Peyer's patch (tissue), 4 donors: ENCODE measurements around the gene MBIP.

Source experiments
- POLR2A ChIP-seq, 2 donors: fragments of 450-650 bp; IDR thresholded peaks; one replicate each; pipeline ENCODE4 v1.5.1; 2017; ENCODE audit warnings: antibody characterized with exemption in 2 of 2, mild to moderate bottlenecking in 2 of 2, moderate library complexity in 2 of 2
- TF ChIP-seq, protein P1 (sequence below), 6 experiments: fragments of 450-650 bp in 4 of 6; fragments of 200-600 bp in 2 of 6; sonication (generic) in 1 of 6; IDR thresholded peaks; one replicate each; pipeline ENCODE4 v1.5.1; 2017 to 2019; ENCODE audit warnings: antibody characterized with exemption in 6 of 6, mild to moderate bottlenecking in 3 of 6, moderate library complexity in 1 of 6

DNA sequence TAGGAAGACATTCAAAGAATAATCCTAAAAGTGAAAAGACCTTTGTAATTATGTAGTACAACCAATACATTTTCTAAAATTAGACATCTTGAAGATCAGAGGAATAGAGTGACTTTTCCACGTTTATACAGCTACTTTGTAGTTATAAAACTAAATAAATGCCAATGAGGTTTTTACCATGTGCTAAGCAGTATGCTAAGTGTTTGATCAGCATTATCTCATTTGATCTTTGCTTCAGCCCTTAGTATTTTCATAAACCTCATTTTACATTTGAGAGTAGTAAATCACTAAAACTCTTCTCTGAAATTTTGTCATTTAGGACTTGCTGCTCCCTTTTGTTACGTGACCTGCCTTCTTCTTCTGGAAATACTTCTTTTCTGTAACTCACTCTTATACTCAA is 13.6 kb downstream of the MBIP start:
- TF ChIP-seq, protein P1, sequence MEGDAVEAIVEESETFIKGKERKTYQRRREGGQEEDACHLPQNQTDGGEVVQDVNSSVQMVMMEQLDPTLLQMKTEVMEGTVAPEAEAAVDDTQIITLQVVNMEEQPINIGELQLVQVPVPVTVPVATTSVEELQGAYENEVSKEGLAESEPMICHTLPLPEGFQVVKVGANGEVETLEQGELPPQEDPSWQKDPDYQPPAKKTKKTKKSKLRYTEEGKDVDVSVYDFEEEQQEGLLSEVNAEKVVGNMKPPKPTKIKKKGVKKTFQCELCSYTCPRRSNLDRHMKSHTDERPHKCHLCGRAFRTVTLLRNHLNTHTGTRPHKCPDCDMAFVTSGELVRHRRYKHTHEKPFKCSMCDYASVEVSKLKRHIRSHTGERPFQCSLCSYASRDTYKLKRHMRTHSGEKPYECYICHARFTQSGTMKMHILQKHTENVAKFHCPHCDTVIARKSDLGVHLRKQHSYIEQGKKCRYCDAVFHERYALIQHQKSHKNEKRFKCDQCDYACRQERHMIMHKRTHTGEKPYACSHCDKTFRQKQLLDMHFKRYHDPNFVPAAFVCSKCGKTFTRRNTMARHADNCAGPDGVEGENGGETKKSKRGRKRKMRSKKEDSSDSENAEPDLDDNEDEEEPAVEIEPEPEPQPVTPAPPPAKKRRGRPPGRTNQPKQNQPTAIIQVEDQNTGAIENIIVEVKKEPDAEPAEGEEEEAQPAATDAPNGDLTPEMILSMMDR (IDR thresholded peaks at IDR 0.05) = no peak
- TF ChIP-seq POLR2A (IDR thresholded peaks at IDR 0.05) = no peak
